ENCODE results near the gene GALP.
A peak's percentile ranks its signal among the peaks of the same experiment; 100 is the strongest.
"Not testable (repeated sequence)": the region's sequence is repeated elsewhere in the genome, so short reads cannot be mapped to it uniquely, and the experiment has no call there.

Gene GALP

GRCh38 chr19:56175861-56176307 is at the start of gene GALP:
Gene GALP (plus strand): TSS chr19:56176008. CDS start chr19:56177109, 1,101 bp downstream.
- DNase-seq; in situ Hi-C loops (cut with MboI; ENCODE audit: low pct_unique_long_range_greater_than_20kb, low sequenced_read_pairs): not testable (repeated sequence)

- DNase-seq, result no peak
- in situ Hi-C loops (cut with MboI; ENCODE audit: low pct_unique_long_range_greater_than_20kb, low sequenced_read_pairs), result no loop called here
Observed at GRCh38 chr19:56126983-56127780, 48.6 kb upstream of the GALP start.

GRCh38 chr19:56130006-56130405 is 45.8 kb upstream of the GALP start:
- in situ Hi-C loops (cut with MboI; ENCODE audit: low pct_unique_long_range_greater_than_20kb, low sequenced_read_pairs), result no loop called here
- no peak for DNase-seq

- in situ Hi-C loops (cut with MboI; ENCODE audit: low pct_unique_long_range_greater_than_20kb, low sequenced_read_pairs), result no loop called here
Observed at GRCh38 chr19:56131651-56132050, 44.2 kb upstream of the GALP start.

GRCh38 chr19:56132316-56132822 is 43.4 kb upstream of the GALP start:
- no peak for DNase-seq
- in situ Hi-C loops (cut with MboI; ENCODE audit: low pct_unique_long_range_greater_than_20kb, low sequenced_read_pairs), result no loop called here

More at GRCh38 chr19:56131651-56132050, 44.2 kb upstream of the GALP start:
- no peak for DNase-seq

GRCh38 chr19:56133858-56134653 is 41.8 kb upstream of the GALP start:
- DNase-seq, result peak; percentile 80
- in situ Hi-C loops (cut with MboI; ENCODE audit: low pct_unique_long_range_greater_than_20kb, low sequenced_read_pairs), result no loop called here

- in situ Hi-C loops (cut with MboI; ENCODE audit: low pct_unique_long_range_greater_than_20kb, low sequenced_read_pairs), result no loop called here
- DNase-seq, result no peak
Observed at GRCh38 chr19:56134654-56134921, 41.2 kb upstream of the GALP start.

- DNase-seq, result no peak
- in situ Hi-C loops (cut with MboI; ENCODE audit: low pct_unique_long_range_greater_than_20kb, low sequenced_read_pairs), result no loop called here
Observed at GRCh38 chr19:56136362-56136761, 39.4 kb upstream of the GALP start.

- no peak for DNase-seq
- in situ Hi-C loops (cut with MboI; ENCODE audit: low pct_unique_long_range_greater_than_20kb, low sequenced_read_pairs), result no loop called here
Observed at GRCh38 chr19:56137405-56137804, 38.4 kb upstream of the GALP start.

- in situ Hi-C loops (cut with MboI; ENCODE audit: low pct_unique_long_range_greater_than_20kb, low sequenced_read_pairs), result no loop called here
- DNase-seq, result no peak
Observed at GRCh38 chr19:56138069-56138468, 37.7 kb upstream of the GALP start.

- peak; percentile 9 for DNase-seq
- in situ Hi-C loops (cut with MboI; ENCODE audit: low pct_unique_long_range_greater_than_20kb, low sequenced_read_pairs), result no loop called here
Observed at GRCh38 chr19:56139847-56140582, 35.8 kb upstream of the GALP start.

GRCh38 chr19:56140583-56141416 is 35.0 kb upstream of the GALP start, which contains the start of gene ZNF444:
Gene ZNF444 (plus strand): TSS chr19:56141287. CDS start chr19:56146912, 5,625 bp downstream.
- in situ Hi-C loops (cut with MboI; ENCODE audit: low pct_unique_long_range_greater_than_20kb, low sequenced_read_pairs), result no loop called here
- peak; percentile 99 for DNase-seq

GRCh38 chr19:56141417-56141993 is 34.3 kb upstream of the GALP start:
- in situ Hi-C loops (cut with MboI; ENCODE audit: low pct_unique_long_range_greater_than_20kb, low sequenced_read_pairs), result no loop called here
- DNase-seq, result no peak

- DNase-seq, result no peak
- in situ Hi-C loops (cut with MboI; ENCODE audit: low pct_unique_long_range_greater_than_20kb, low sequenced_read_pairs), result no loop called here
Observed at GRCh38 chr19:56142087-56142787, 33.6 kb upstream of the GALP start.

GRCh38 chr19:56142897-56143434 is 32.8 kb upstream of the GALP start:
- DNase-seq, result no peak
- in situ Hi-C loops (cut with MboI; ENCODE audit: low pct_unique_long_range_greater_than_20kb, low sequenced_read_pairs), result no loop called here

- in situ Hi-C loops (cut with MboI; ENCODE audit: low pct_unique_long_range_greater_than_20kb, low sequenced_read_pairs), result no loop called here
- DNase-seq, result peak; percentile 50
Observed at GRCh38 chr19:56144376-56144775, 31.4 kb upstream of the GALP start.

- in situ Hi-C loops (cut with MboI; ENCODE audit: low pct_unique_long_range_greater_than_20kb, low sequenced_read_pairs), result no loop called here
Observed at GRCh38 chr19:56144831-56145230, 31.0 kb upstream of the GALP start.

GRCh38 chr19:56145698-56146097 is 30.1 kb upstream of the GALP start:
- no peak for DNase-seq
- in situ Hi-C loops (cut with MboI; ENCODE audit: low pct_unique_long_range_greater_than_20kb, low sequenced_read_pairs), result no loop called here

More at GRCh38 chr19:56144831-56145230, 31.0 kb upstream of the GALP start:
- DNase-seq, result no peak
